Activated T-helper 2 cell treated with anti-CD3 and anti-CD28 coated beads, Interferon-gamma antibody, Interleukin-2, Interleukin-4, amounts not matched to agents 10 μg/mL and 5 μg/mL and 100 μg/mL, durations not matched to agents 14 hours and 24 hours and 36 hours (primary cell): ENCODE results near the gene SLC25A51. TPM values are rescaled to one million over a fixed set of nuclear protein-coding genes. Genes with fewer than 3 reads are reported as not detected.

Source experiments
- DNase-seq: peaks from one replicate; pipeline ENCODE4 v3.0.0; 2021; ENCODE audit warnings: low spot score
- H3K27ac Mint-ChIP-seq: one replicate; pipeline ENCODE4 v1.8.0; 2021; ENCODE audit warnings: mixed read lengths
- H3K27me3 Mint-ChIP-seq: one replicate; pipeline ENCODE4 v1.8.0; 2021; ENCODE audit warnings: low read depth, mixed read lengths
- H3K36me3 Mint-ChIP-seq: one replicate; pipeline ENCODE4 v1.8.0; 2021; ENCODE audit warnings: low read depth, mixed read lengths
- H3K4me1 Mint-ChIP-seq: one replicate; pipeline ENCODE4 v1.8.0; 2021; ENCODE audit warnings: low read depth, mixed read lengths
- H3K4me3 Mint-ChIP-seq: one replicate; pipeline ENCODE4 v1.8.0; 2021; ENCODE audit warnings: low read depth, mild to moderate bottlenecking, moderate library complexity, mixed read lengths
- H3K9me3 Mint-ChIP-seq: one replicate; pipeline ENCODE4 v1.8.0; 2021; ENCODE audit warnings: mixed read lengths
- intact Hi-C: fragments of 100-400 bp; cut with micrococcal nuclease; formaldehyde crosslinking; loops from one replicate; pipeline ENCODE4 v1.15.1; 2023
- total RNA-seq: library from RNA; stranded (reverse); gene quantifications from 2 replicates; pipeline ENCODE4 v1.2.3, GENCODE V29; 2022

The SLC25A51 gene
- total RNA-seq, 1 donor from 2014 or later, result 29.7 TPM

GRCh38 chr9:37870081-37870798, 33.7 kb downstream of the SLC25A51 start:
- no peak overlapping the region for H3K4me3 Mint-ChIP-seq
- intact Hi-C loops, result no loop called here
- H3K4me1 Mint-ChIP-seq, result no peaks in the 10 kb centered on the region
- H3K9me3 Mint-ChIP-seq, result no peaks in the 10 kb centered on the region
- H3K36me3 Mint-ChIP-seq, result peaks cover 12% of the 10 kb centered on the region
- DNase-seq, result no peak
- no peaks in the 10 kb centered on the region for H3K27me3 Mint-ChIP-seq
- H3K27ac Mint-ChIP-seq, result no peak overlapping the region

GRCh38 chr9:37862530-37862929, 41.4 kb downstream of the SLC25A51 start:
- Mint-ChIP-seq H3K27ac (no peak overlapping the region), H3K36me3 (peaks cover 27% of the 10 kb centered on the region), H3K27me3 (no peaks in the 10 kb centered on the region), H3K9me3 (no peaks in the 10 kb centered on the region), H3K4me1 (no peaks in the 10 kb centered on the region), H3K4me3 (no peak overlapping the region)
- no peak for DNase-seq
- intact Hi-C loops, result no loop called here

- intact Hi-C loops, result loop anchor here (5.0 kb wide), 1 partner anchor 43 kb away; the partner anchor contains the start of gene SLC25A51
- DNase-seq, result no peak
- Mint-ChIP-seq H3K27me3 (no peaks in the 10 kb centered on the region), H3K36me3 (peaks cover 27% of the 10 kb centered on the region), H3K4me3 (no peak overlapping the region), H3K27ac (no peak overlapping the region), H3K4me1 (no peaks in the 10 kb centered on the region), H3K9me3 (no peaks in the 10 kb centered on the region)
Measured at GRCh38 chr9:37859043-37859442, 44.9 kb downstream of the SLC25A51 start.

GRCh38 chr9:37856551-37856950, 47.4 kb downstream of the SLC25A51 start:
- intact Hi-C loops, result loop anchor here (5.0 kb wide), 1 partner anchor 46 kb away; the partner anchor contains the start of gene SLC25A51
- Mint-ChIP-seq H3K27me3 (no peaks in the 10 kb centered on the region), H3K4me3 (no peak overlapping the region), H3K36me3 (peaks cover 30% of the 10 kb centered on the region), H3K9me3 (no peaks in the 10 kb centered on the region), H3K4me1 (no peaks in the 10 kb centered on the region), H3K27ac (no peak overlapping the region)
- DNase-seq, result no peak

- no peak overlapping the region for H3K27ac Mint-ChIP-seq
- intact Hi-C loops, result no loop called here
- H3K4me1 Mint-ChIP-seq, result no peaks in the 10 kb centered on the region
- no peak overlapping the region for H3K4me3 Mint-ChIP-seq
- DNase-seq, result no peak
- peaks cover 20% of the 10 kb centered on the region for H3K36me3 Mint-ChIP-seq
- H3K27me3 Mint-ChIP-seq, result no peaks in the 10 kb centered on the region
- H3K9me3 Mint-ChIP-seq, result no peaks in the 10 kb centered on the region
Measured at GRCh38 chr9:37852222-37852621, 51.7 kb downstream of the SLC25A51 start.

GRCh38 chr9:37840560-37841194, 63.2 kb downstream of the SLC25A51 start:
- no peaks in the 10 kb centered on the region for H3K27me3 Mint-ChIP-seq
- H3K36me3 Mint-ChIP-seq, result peaks cover 26% of the 10 kb centered on the region
- intact Hi-C loops, result no loop called here
- H3K4me3 Mint-ChIP-seq, result no peak overlapping the region
- no peak overlapping the region for H3K27ac Mint-ChIP-seq
- DNase-seq, result no peak
- no peaks in the 10 kb centered on the region for H3K9me3 Mint-ChIP-seq
- peaks cover 18% of the 10 kb centered on the region for H3K4me1 Mint-ChIP-seq

- Mint-ChIP-seq H3K27ac (no peak overlapping the region), H3K27me3 (no peaks in the 10 kb centered on the region), H3K4me1 (peaks cover 18% of the 10 kb centered on the region), H3K9me3 (no peaks in the 10 kb centered on the region), H3K4me3 (no peak overlapping the region), H3K36me3 (peaks cover 23% of the 10 kb centered on the region)
- intact Hi-C loops, result loop anchor here (5.0 kb wide), 1 partner anchor 63 kb away; the partner anchor contains the start of gene SLC25A51
- no peak for DNase-seq
Measured at GRCh38 chr9:37839496-37840461, 64.1 kb downstream of the SLC25A51 start.

Other genes starting within 250 kb of the SLC25A51 start
- gene TRMT10B, start 150.3 kb downstream of the SLC25A51 start, total RNA-seq, result 11.8 and 12.1 TPM in 2 replicates
- gene EXOSC3, start 119.1 kb downstream of the SLC25A51 start, total RNA-seq, result 85.8 and 86.3 TPM in 2 replicates
- 17.4 and 18.4 TPM in 2 replicates for gene DCAF10, start 103.3 kb downstream of the SLC25A51 start, total RNA-seq
- 1.7 and 1.9 TPM in 2 replicates for gene SHB, start 165.1 kb upstream of the SLC25A51 start, total RNA-seq